MM.1S (cell line): ENCODE measurements around the gene PACRG.

Experiments
- DNase-seq: peaks from one replicate; pipeline ENCODE4 v3.0.0-alpha.2; 2015
- H2AFZ ChIP-seq: fragments of 300-600 bp; sonication (generic); 2 replicates; pipeline ENCODE4 v1.6.0; 2016; ENCODE audit warnings: antibody characterized with exemption, low read length
- H3F3A ChIP-seq: fragments of 300-600 bp; sonication (generic); 2 replicates; pipeline ENCODE4 v1.6.1; 2016; ENCODE audit warnings: mild to moderate bottlenecking, antibody characterized with exemption, low read length, moderate library complexity, mixed read lengths; ENCODE audit not compliant: insufficient read depth
- H3K27ac ChIP-seq: fragments of 300-600 bp; sonication (generic); 2 replicates; pipeline ENCODE4 v1.5.1; 2016; ENCODE audit warnings: mild to moderate bottlenecking, low read length
- H3K27me3 ChIP-seq: fragments of 300-600 bp; sonication (generic); replicated peaks from 2 replicates; pipeline ENCODE4 v1.6.0; 2016; ENCODE audit warnings: low read length; ENCODE audit not compliant: insufficient read depth
- H3K36me3 ChIP-seq: fragments of 300-600 bp; sonication (generic); replicated peaks from 2 replicates; pipeline ENCODE4 v1.6.1; 2016; ENCODE audit warnings: mild to moderate bottlenecking, low read length, mixed read lengths; ENCODE audit not compliant: insufficient read depth
- H3K4me1 ChIP-seq: fragments of 300-600 bp; sonication (generic); 2 replicates; pipeline ENCODE4 v1.6.1; 2016; ENCODE audit warnings: low read length, mixed read lengths
- H3K4me2 ChIP-seq: fragments of 300-600 bp; sonication (generic); 2 replicates; pipeline ENCODE4 v1.6.0; 2016; ENCODE audit warnings: low read depth, low read length
- H3K4me3 ChIP-seq: fragments of 300-600 bp; sonication (generic); 2 replicates; pipeline ENCODE4 v1.5.1; 2016; ENCODE audit warnings: low read length, mixed read lengths
- H3K79me2 ChIP-seq: fragments of 300-600 bp; sonication (generic); 2 replicates; pipeline ENCODE4 v1.6.1; 2016; ENCODE audit warnings: mixed run types, low read length, mixed read lengths
- H3K9ac ChIP-seq: fragments of 300-600 bp; sonication (generic); 2 replicates; pipeline ENCODE4 v1.6.1; 2016; ENCODE audit warnings: low read length, mixed read lengths
- H3K9me2 ChIP-seq: fragments of 300-600 bp; sonication (generic); replicated peaks from 2 replicates; pipeline ENCODE4 v1.6.1; 2016; ENCODE audit warnings: mild to moderate bottlenecking, low read length, mixed read lengths; ENCODE audit not compliant: insufficient read depth
- H3K9me3 ChIP-seq: fragments of 300-600 bp; sonication (generic); replicated peaks from 2 replicates; pipeline ENCODE4 v1.6.1; 2016; ENCODE audit warnings: mild to moderate bottlenecking, low read length, mixed read lengths; ENCODE audit not compliant: insufficient read depth
- H4K20me1 ChIP-seq: fragments of 300-600 bp; sonication (generic); 2 replicates; pipeline ENCODE4 v1.6.1; 2016; ENCODE audit warnings: mild to moderate bottlenecking, low read length, moderate library complexity, mixed read lengths; ENCODE audit not compliant: insufficient read depth
- CTCF ChIP-seq: fragments of 300-600 bp; sonication (generic); IDR thresholded peaks from 2 replicates; pipeline ENCODE4 v1.5.1; 2016; ENCODE audit warnings: antibody characterized with exemption, low read length, mixed read lengths
- EZH2 ChIP-seq: fragments of 300-600 bp; sonication (generic); optimal IDR thresholded peaks from 2 replicates; pipeline ENCODE3; 2017; ENCODE audit warnings: low read depth, mild to moderate bottlenecking, antibody characterized with exemption, low read length, mixed read lengths
- EZH2phosphoT487 ChIP-seq: fragments of 300-600 bp; sonication (generic); IDR thresholded peaks from 2 replicates; pipeline ENCODE4 v1.6.1; 2018; ENCODE audit warnings: antibody characterized with exemption, low read length

Gene PACRG

GRCh38 chr6:163294734-163295133 lies 567.0 kb downstream of the PACRG start:
- Histone ChIP-seq H3K9ac (no peak overlapping the region), H3K27me3 (no peaks in the 10 kb centered on the region), H3K36me3 (no peaks in the 10 kb centered on the region), H2AFZ (no peak overlapping the region), H3K9me2 (no peaks in the 10 kb centered on the region), H3K9me3 (no peaks in the 10 kb centered on the region), H3K4me3 (no peak overlapping the region), H3K27ac (no peak overlapping the region), H3K79me2 (no peaks in the 10 kb centered on the region), H3F3A (no peaks in the 10 kb centered on the region), H3K4me1 (no peaks in the 10 kb centered on the region), H3K4me2 (no peak overlapping the region), H4K20me1 (no peaks in the 10 kb centered on the region)
- no peak for DNase-seq
- no peak for TF ChIP-seq CTCF
- TF ChIP-seq EZH2 = no peak
- no peak for TF ChIP-seq EZH2phosphoT487

- TF ChIP-seq EZH2phosphoT487 (no peak), CTCF (no peak), EZH2 (no peak)
- H3K4me2 ChIP-seq = no peak overlapping the region
- DNase-seq = no peak
- H3K4me3 ChIP-seq = no peak overlapping the region
- H3K27me3 ChIP-seq = no peaks in the 10 kb centered on the region
- no peaks in the 10 kb centered on the region for H3K9me2 ChIP-seq
- H2AFZ ChIP-seq = no peak overlapping the region
- no peak overlapping the region for H3K27ac ChIP-seq
- H3K9ac ChIP-seq = no peak overlapping the region
- H3K79me2 ChIP-seq = no peaks in the 10 kb centered on the region
- no peaks in the 10 kb centered on the region for H4K20me1 ChIP-seq
- H3F3A ChIP-seq = no peaks in the 10 kb centered on the region
- no peaks in the 10 kb centered on the region for H3K36me3 ChIP-seq
- no peaks in the 10 kb centered on the region for H3K4me1 ChIP-seq
- no peaks in the 10 kb centered on the region for H3K9me3 ChIP-seq
Observed at GRCh38 chr6:163296835-163297519, 569.2 kb downstream of the PACRG start.

- no peak overlapping the region for H2AFZ ChIP-seq
- no peaks in the 10 kb centered on the region for H3K79me2 ChIP-seq
- TF ChIP-seq EZH2 = no peak
- no peak overlapping the region for H3K27ac ChIP-seq
- H3K9me2 ChIP-seq = no peaks in the 10 kb centered on the region
- H3F3A ChIP-seq = no peaks in the 10 kb centered on the region
- H3K9me3 ChIP-seq = no peaks in the 10 kb centered on the region
- H3K4me2 ChIP-seq = no peak overlapping the region
- H3K4me3 ChIP-seq = no peak overlapping the region
- H3K9ac ChIP-seq = no peak overlapping the region
- H3K36me3 ChIP-seq = no peaks in the 10 kb centered on the region
- H4K20me1 ChIP-seq = no peaks in the 10 kb centered on the region
- no peak for DNase-seq
- no peaks in the 10 kb centered on the region for H3K4me1 ChIP-seq
- no peaks in the 10 kb centered on the region for H3K27me3 ChIP-seq
Observed at GRCh38 chr6:163298079-163298830, 570.5 kb downstream of the PACRG start.

- H3K9me3 ChIP-seq = no peaks in the 10 kb centered on the region
- H3K36me3 ChIP-seq = no peaks in the 10 kb centered on the region
- no peaks in the 10 kb centered on the region for H3K79me2 ChIP-seq
- H3F3A ChIP-seq = no peaks in the 10 kb centered on the region
- no peaks in the 10 kb centered on the region for H3K27me3 ChIP-seq
- no peak overlapping the region for H3K4me3 ChIP-seq
- no peak for DNase-seq
- TF ChIP-seq EZH2 (no peak), EZH2phosphoT487 (no peak), CTCF (no peak)
- H3K27ac ChIP-seq = no peak overlapping the region
- H2AFZ ChIP-seq = no peak overlapping the region
- no peaks in the 10 kb centered on the region for H3K4me1 ChIP-seq
- no peaks in the 10 kb centered on the region for H3K9me2 ChIP-seq
- H3K4me2 ChIP-seq = no peak overlapping the region
- H3K9ac ChIP-seq = no peak overlapping the region
- H4K20me1 ChIP-seq = no peaks in the 10 kb centered on the region
Observed at GRCh38 chr6:163300838-163301237, 573.1 kb downstream of the PACRG start.
